Hippocampal formation (tissue), 2 donors: Measurements from ENCODE around the gene NPIPA8.
"Not testable (repeated sequence)": the region's sequence is repeated elsewhere in the genome, so short reads cannot be mapped to it uniquely, and the experiment has no call there.

Experiments
- DNase-seq, 2 donors: peaks; one replicate each; lab custom pipeline; 2025; lab: John Stamatoyannopoulos, UW

NPIPA8 gene

DNA sequence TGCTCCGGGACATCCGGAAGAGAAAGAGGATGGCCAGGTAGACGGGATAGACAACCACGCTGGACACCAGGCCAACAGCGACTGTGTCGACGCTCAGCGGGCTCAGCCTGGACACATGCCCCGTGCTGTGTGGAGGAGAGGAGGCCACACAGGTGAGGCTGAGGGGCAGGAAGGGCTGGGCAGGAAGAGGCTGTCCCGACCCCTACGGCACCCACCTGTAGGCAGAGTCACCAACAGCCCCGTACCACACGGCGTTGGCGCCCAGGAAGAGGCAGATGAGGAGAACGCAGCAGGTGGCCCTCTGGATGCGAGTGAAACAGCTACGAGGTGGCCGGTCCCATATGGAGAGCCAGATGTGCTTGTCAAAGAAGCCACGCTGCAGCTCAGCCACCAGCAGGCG is at the start of gene NPIPA8:
NPIPA8 (minus strand) TSS at position 101 of the 400 bp plus-strand sequence. CDS start 4,074 bp downstream, outside the sequence.
- not testable (repeated sequence) for DNase-seq

DNA sequence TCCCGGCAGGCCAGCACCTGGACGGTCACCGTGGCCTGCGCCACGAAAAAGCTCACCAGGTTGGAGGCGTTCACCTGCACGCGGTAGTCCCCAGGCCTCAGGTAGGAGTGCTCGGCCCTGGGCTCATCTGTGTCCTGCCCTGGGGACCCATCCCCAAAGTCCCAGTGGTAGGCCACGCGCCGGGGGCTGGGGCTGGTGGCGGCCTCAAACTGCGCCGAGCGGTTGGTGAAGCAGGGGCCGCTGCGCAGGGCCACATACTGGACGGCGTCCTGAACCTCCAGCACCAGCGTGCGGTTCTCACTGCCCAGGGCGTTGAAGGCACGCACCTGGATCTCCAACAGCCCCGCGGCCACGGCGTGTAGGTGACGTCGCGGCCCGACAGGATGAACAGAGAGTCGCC is 48.7 kb upstream of the NPIPA8 start:
- not testable (repeated sequence) for DNase-seq

- not testable (repeated sequence) for DNase-seq
Measured at GRCh38 chr16:18384869-18385268, 48.3 kb upstream of the NPIPA8 start.

- DNase-seq, result not testable (repeated sequence)
Measured at GRCh38 chr16:18384098-18384636, 47.6 kb upstream of the NPIPA8 start.

DNA sequence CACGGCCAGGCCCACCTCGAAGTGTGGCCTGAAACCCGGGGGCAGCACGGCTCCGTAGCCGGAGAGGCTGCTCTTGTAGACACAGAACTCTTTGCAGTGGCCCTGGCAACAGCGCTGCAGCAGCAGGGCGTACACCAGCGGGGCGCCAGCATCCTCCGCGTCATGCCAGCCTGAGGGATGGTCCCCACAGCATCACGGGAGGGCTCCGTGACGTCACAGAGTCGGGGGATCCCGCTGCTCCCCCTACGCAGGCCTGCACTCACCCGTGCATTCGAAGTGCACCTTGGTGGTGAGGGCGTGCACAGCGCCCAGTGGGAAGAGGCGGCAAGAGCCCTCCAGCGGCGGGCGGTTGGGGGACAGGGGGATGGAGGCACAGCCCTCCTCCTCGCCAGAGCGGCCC is 46.2 kb upstream of the NPIPA8 start:
- DNase-seq, result not testable (repeated sequence)

DNA sequence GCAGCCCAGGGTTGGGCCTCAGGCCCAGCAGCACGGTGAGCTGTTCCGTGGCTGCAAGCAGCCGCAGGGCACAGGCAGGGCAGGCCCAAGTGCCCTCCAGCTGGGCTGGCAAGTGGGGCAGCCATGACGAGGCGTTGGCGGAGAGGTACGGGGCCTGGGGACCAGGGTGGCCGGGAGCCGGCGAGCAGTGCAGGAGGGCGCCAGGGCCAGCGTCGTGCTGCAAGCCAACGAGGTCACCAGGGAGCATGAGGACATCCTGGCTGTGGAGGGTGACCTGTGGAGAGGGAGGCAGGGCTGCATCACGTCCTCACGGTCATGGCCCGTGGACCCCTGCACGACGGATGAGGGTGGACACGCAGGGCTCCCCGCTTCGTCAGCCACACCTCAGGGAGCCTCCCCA is 11.2 kb upstream of the NPIPA8 start:
- DNase-seq, result not testable (repeated sequence)

DNA sequence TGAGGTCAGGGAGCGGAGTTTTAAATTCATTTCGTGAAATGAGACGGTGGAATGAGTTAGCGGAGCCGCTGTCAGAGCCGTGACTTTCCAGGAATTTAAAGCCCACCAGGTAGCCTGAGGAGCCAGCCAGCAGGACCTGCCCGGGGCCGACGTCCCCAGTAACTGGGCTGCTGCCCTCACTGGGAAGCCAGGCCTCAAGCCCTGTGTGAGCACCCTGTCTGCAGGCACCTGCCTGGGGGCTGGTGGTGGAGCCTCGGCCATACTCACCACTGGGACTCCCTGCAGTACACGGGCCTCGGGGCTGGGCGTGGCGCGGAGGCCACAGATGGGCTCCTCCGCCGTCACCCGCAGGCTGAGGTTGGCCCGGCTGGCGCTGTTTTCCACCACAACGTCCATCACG is 10.5 kb upstream of the NPIPA8 start:
- DNase-seq, result not testable (repeated sequence)

- not testable (repeated sequence) for DNase-seq
Measured at GRCh38 chr16:18344634-18345033, 8.1 kb upstream of the NPIPA8 start.

DNA sequence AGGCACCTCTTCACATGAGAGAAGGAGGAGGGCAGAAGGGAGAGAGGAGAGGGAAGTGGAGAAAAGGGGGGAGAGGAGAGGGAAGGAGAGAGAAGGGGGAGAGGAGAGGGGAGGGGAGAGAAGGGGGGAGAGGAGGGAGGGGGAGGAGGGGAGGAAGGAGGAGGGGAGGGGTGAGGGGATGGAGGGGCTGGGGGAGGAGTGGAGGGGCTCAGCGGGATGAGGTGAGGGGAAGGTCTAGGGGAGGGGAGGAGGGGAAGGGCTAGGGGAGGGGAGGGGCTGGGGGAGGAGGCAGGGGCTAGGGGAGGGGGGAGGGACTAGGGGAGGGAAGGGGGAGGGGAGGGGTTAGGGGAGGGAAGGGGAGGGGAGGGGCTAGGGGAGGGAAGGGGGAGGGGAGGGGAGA is 5.5 kb upstream of the NPIPA8 start:
- DNase-seq, result not testable (repeated sequence)

- DNase-seq, result not testable (repeated sequence)
Measured at GRCh38 chr16:18341417-18341960, 5.0 kb upstream of the NPIPA8 start.

- DNase-seq, result not testable (repeated sequence)
Measured at GRCh38 chr16:18339210-18339609, 2.7 kb upstream of the NPIPA8 start.

DNA sequence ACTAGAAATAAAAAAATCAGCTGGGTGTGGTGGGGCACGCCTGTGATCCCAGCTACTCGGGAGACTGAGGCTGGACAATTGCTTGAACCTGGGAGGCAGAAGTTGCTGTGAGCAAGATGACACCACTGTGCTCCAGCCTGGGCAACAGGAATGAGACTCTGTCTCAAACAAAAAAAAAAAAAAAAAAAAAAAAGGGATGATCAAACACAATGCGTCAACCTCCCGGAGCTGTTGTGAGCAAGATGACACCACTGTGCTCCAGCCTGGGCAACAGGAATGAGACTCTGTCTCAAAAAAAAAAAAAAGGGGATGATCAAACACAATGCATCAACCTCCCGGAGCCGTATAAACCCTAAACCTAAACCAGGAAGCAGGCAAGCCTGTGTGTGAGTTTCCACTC is 24.7 kb downstream of the NPIPA8 start:
- DNase-seq, result not testable (repeated sequence)

DNA sequence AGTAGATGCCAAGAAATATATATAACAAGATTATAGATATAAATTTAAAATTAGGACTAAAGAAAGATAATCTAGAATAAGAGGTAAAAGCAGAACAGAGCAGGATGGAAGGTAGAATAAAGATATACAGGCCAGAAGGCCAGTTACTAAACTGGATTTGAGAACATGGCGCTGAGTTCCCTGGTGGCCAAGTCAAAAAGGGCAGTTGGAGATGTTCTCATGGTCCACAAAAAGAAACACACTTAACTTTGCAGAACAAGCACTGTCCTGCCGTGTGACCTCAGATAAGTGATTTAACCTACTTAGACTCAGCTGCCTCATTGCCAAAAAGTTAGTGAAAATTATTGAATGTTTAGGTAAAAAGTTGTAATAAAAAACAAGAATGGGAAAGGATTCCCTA is 27.4 kb downstream of the NPIPA8 start:
- DNase-seq, result not testable (repeated sequence)

DNA sequence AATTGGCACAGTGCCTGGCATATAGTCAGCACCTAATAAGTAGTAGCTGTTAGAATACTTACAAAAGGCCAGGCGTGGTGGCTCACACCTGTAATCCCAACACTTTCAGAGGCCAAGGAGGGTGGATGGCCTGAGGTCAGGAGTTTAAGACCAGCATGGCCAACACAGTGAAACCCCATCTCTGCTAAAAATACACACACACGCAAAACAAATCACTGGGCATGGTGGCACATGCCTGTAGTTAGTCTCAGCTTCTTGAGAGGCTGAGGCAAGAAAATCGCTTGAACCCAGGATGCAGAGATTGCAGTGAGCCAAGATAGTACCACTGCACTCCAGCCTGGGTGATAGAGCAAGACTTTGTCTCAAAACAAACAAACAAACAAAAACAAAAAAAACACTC is 29.3 kb downstream of the NPIPA8 start:
- DNase-seq, result not testable (repeated sequence)

- DNase-seq, result not testable (repeated sequence)
Measured at GRCh38 chr16:18306066-18306465, 30.5 kb downstream of the NPIPA8 start.

DNA sequence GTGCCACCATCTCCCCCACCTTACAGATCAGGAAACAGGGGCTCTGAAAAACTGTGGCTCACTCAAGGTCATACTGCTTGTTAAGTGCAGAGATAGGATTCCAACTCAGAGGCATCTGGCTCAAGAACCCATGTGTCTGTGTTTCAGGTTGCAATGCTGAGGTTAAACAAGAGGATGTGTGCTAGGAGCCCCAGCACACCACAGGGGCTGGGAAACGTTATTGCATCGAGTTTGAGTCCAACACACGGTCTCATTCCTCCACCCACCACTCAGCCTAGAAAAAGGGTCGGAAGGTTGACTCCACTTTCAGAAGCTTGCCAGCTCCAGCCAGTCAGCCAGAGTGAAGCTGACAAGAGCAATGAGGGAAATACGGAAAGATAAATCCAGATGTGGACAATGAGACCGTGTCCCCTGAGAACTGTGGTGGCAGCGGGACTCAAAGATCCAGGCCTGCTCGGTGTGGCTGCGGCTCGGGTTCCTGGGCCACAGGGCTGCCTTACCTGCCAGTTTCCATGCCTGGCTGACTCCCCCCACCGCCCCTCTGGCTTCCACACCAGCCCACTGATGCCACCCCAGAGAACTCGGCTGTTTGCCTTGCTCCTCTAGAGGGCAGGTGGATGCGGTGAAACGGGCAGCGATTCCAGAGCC is 33.4 kb downstream of the NPIPA8 start:
- not testable (repeated sequence) for DNase-seq

GRCh38 chr16:18297714-18298113 is 38.8 kb downstream of the NPIPA8 start:
- DNase-seq, result not testable (repeated sequence)

- DNase-seq, result not testable (repeated sequence)
Measured at GRCh38 chr16:18296931-18297330, 39.6 kb downstream of the NPIPA8 start.

GRCh38 chr16:18294371-18294770 is 42.2 kb downstream of the NPIPA8 start:
- not testable (repeated sequence) for DNase-seq

- DNase-seq, result not testable (repeated sequence)
Measured at GRCh38 chr16:18293337-18293956, 43.1 kb downstream of the NPIPA8 start.

- not testable (repeated sequence) for DNase-seq
Measured at GRCh38 chr16:18290959-18291358, 45.6 kb downstream of the NPIPA8 start.

- DNase-seq, result not testable (repeated sequence)
Measured at GRCh38 chr16:18286342-18286741, 50.2 kb downstream of the NPIPA8 start.

- not testable (repeated sequence) for DNase-seq
Measured at GRCh38 chr16:18280319-18280718, 56.2 kb downstream of the NPIPA8 start.
